A673 (cell line): Measurements from ENCODE around the gene CDK8. TPM values are rescaled to one million over a fixed set of nuclear protein-coding genes. Genes with fewer than 3 reads are reported as not detected.

Source experiments
- BruUV-seq: library from RNA; stranded (reverse); fragments of 400-500 nt; replicated peaks from 2 replicates; lab custom pipeline; 2021; lab: Mats Ljungman, UMichigan
- CTCF ChIA-PET: fragments of 300-600 bp; sonication (Branson Sonifier 250); formaldehyde crosslinking; loops from one replicate; lab custom pipeline; 2022; ENCODE audit warnings: antibody characterized with exemption; lab: Charles Lee
- POLR2A ChIA-PET: fragments of 300-600 bp; sonication (Branson Sonifier 250); formaldehyde crosslinking; loops from one replicate; lab custom pipeline; 2022; ENCODE audit warnings: antibody characterized with exemption; ENCODE audit not compliant: low non-redundant PET; lab: Charles Lee
- DNase-seq: peaks from one replicate; pipeline ENCODE4 v3.0.0-alpha.2; 2015; ENCODE audit warnings: low spot score
- H3K27ac ChIP-seq: fragments of 200-600 bp; sonication (generic); 2 replicates; pipeline ENCODE4 v1.5.1; 2016; ENCODE audit warnings: mixed run types, low read depth, mild to moderate bottlenecking, mixed read lengths, antibody characterized with exemption, low read length; ENCODE audit not compliant: poor library complexity, severe bottlenecking
- H3K27me3 ChIP-seq: fragments of 200-600 bp; sonication (generic); replicated peaks from 2 replicates; pipeline ENCODE4 v1.6.1; 2017; ENCODE audit warnings: mixed run types, low read depth, mild to moderate bottlenecking, mixed read lengths, antibody characterized with exemption, low read length; ENCODE audit not compliant: insufficient read depth, poor library complexity
- H3K36me3 ChIP-seq: fragments of 200-600 bp; sonication (generic); 2 replicates; pipeline ENCODE4 v1.6.1; 2016; ENCODE audit warnings: mixed run types, mild to moderate bottlenecking, mixed read lengths, antibody characterized with exemption, low read length; ENCODE audit not compliant: insufficient read depth, poor library complexity, severe bottlenecking
- H3K4me1 ChIP-seq: fragments of 200-600 bp; sonication (generic); 2 replicates; pipeline ENCODE4 v1.6.1; 2017; ENCODE audit warnings: mixed run types, mild to moderate bottlenecking, mixed read lengths, antibody characterized with exemption, low read length; ENCODE audit not compliant: insufficient read depth, poor library complexity, severe bottlenecking
- H3K4me3 ChIP-seq: fragments of 200-600 bp; sonication (generic); 2 replicates; pipeline ENCODE4 v1.5.1; 2016; ENCODE audit warnings: low read depth, mixed run types, mild to moderate bottlenecking, mixed read lengths, low read length; ENCODE audit not compliant: poor library complexity, severe bottlenecking
- H3K9me3 ChIP-seq: fragments of 200-600 bp; sonication (generic); 2 replicates; pipeline ENCODE4 v1.6.1; 2016; ENCODE audit warnings: mixed run types, low read depth, mild to moderate bottlenecking, mixed read lengths, antibody characterized with exemption, low read length; ENCODE audit not compliant: poor library complexity, severe bottlenecking
- CTCF ChIP-seq: fragments of 300-800, 200-600 bp; sonication (generic); conservative IDR thresholded peaks from 2 replicates; pipeline ENCODE4 v1.5.1; 2017; ENCODE audit warnings: low read depth, mild to moderate bottlenecking, antibody characterized with exemption, low read length, moderate library complexity, mixed read lengths
- EZH2 ChIP-seq: fragments of 200-600 bp; sonication (generic); IDR thresholded peaks from 2 replicates; pipeline ENCODE4 v1.6.1; 2017; ENCODE audit warnings: borderline replicate concordance, low read depth, mild to moderate bottlenecking, mixed read lengths, antibody characterized with exemption, low read length; ENCODE audit not compliant: poor library complexity, severe bottlenecking
- intact Hi-C: fragments of 100-400 bp; cut with micrococcal nuclease; formaldehyde crosslinking; loops from one replicate; pipeline ENCODE4 v1.10.0; 2022; ENCODE audit not compliant: unreplicated experiment
- total RNA-seq: library from RNA; stranded (reverse); gene quantifications from 2 replicates; pipeline ENCODE4 v1.2.3, GENCODE V29; 2021

Gene CDK8
- total RNA-seq, 1 experiment from 2014 or later, result 23.1 TPM

- peaks cover 23% of the 10 kb centered on the region for H3K9me3 ChIP-seq
- no peaks in the 10 kb centered on the region for H3K36me3 ChIP-seq
- DNase-seq, result no peak
- no peak overlapping the region for H3K4me3 ChIP-seq
- ChIA-PET POLR2A (no interaction called here), CTCF (no interaction called here)
- no TSS peak for BruUV-seq
- intact Hi-C loops, result no loop called here
- no peaks in the 10 kb centered on the region for H3K4me1 ChIP-seq
- H3K27me3 ChIP-seq, result no peaks in the 10 kb centered on the region
- H3K27ac ChIP-seq, result no peak overlapping the region
- no peak for TF ChIP-seq CTCF
- TF ChIP-seq EZH2, result no peak
These were observed 181.2 kb downstream of the CDK8 start for GRCh38 chr13:26435171-26435570.

- TF ChIP-seq EZH2 (no peak), CTCF (no peak)
- no peak overlapping the region for H3K4me3 ChIP-seq
- H3K36me3 ChIP-seq, result no peaks in the 10 kb centered on the region
- ChIA-PET POLR2A (no interaction called here), CTCF (no interaction called here)
- DNase-seq, result no peak
- no peak overlapping the region for H3K27ac ChIP-seq
- H3K4me1 ChIP-seq, result no peaks in the 10 kb centered on the region
- BruUV-seq, result no TSS peak
- intact Hi-C loops, result no loop called here
- no peaks in the 10 kb centered on the region for H3K27me3 ChIP-seq
- H3K9me3 ChIP-seq, result peaks cover 23% of the 10 kb centered on the region
These were observed 181.7 kb downstream of the CDK8 start for GRCh38 chr13:26435646-26436045.

GRCh38 chr13:26436914-26437313 lies 183.0 kb downstream of the CDK8 start:
- no TSS peak for BruUV-seq
- Histone ChIP-seq H3K36me3 (no peaks in the 10 kb centered on the region), H3K9me3 (peaks cover 23% of the 10 kb centered on the region), H3K4me1 (no peaks in the 10 kb centered on the region), H3K27me3 (no peaks in the 10 kb centered on the region), H3K27ac (no peak overlapping the region), H3K4me3 (no peak overlapping the region)
- ChIA-PET POLR2A (no interaction called here), CTCF (no interaction called here)
- intact Hi-C loops, result no loop called here
- no peak for DNase-seq
- TF ChIP-seq CTCF (no peak), EZH2 (no peak)
